ENCODE measurements around the gene NDUFAB1. TPM values are rescaled to one million over a fixed set of nuclear protein-coding genes. Genes with fewer than 3 reads are reported as not detected.
"Not testable (repeated sequence)": the region's sequence is repeated elsewhere in the genome, so short reads cannot be mapped to it uniquely, and the experiment has no call there.

The NDUFAB1 gene
- 10 to 100 TPM; 69.9 to 99.6 (median 90.7) TPM for polyA plus RNA-seq (ENCODE audit: insufficient read length in 4 of 4)

DNA sequence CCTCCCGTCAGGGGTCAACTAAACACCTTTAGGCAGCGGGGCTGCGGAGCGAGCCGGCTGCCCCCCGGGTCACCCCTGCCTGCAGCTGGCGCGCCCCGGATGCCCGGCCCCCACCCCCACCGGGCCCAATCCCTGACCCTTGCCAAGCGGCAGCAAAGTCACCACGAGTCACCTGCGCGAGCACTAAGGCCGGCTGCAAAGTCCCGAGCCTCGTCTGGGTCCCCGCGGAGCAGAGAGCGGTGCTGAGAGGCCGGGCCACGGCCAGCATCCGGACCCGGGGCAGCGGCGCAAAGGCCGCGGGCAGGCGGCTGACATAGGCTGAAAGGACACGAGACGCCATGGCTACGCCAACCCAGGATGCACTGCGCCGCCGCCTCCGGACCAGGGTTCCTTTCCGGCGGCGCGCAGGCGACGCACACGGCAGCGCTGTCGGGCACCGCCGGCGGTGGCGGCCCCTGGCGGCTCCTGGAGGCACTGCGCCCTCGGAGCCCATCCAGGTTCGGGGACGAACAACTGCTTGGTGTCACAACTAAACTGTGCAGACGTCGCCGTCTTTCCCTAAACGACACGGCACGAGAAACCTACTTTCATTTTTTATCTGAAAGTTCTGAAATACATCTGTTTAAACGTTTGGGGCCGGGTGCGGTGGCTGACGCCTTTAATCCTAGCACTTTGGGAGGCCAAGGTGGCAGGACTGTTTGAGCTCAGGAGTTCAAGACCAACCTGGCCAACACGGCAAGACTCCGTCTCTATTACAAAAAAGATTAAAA lies at the start of gene NDUFAB1:
NDUFAB1 (minus strand) TSS at position 366 of the 770 bp plus-strand sequence; CDS start at position 340, 26 bp downstream.
- peak; percentile 65 to 79 (median 72) for DNase-seq (ENCODE audit: low read depth in 4 of 4, low spot score in 3 of 4)

- no peak for DNase-seq (ENCODE audit: low read depth in 4 of 4, low spot score in 3 of 4)
Measured at GRCh38 chr16:23642246-23642774, 46.2 kb upstream of the NDUFAB1 start.

DNA sequence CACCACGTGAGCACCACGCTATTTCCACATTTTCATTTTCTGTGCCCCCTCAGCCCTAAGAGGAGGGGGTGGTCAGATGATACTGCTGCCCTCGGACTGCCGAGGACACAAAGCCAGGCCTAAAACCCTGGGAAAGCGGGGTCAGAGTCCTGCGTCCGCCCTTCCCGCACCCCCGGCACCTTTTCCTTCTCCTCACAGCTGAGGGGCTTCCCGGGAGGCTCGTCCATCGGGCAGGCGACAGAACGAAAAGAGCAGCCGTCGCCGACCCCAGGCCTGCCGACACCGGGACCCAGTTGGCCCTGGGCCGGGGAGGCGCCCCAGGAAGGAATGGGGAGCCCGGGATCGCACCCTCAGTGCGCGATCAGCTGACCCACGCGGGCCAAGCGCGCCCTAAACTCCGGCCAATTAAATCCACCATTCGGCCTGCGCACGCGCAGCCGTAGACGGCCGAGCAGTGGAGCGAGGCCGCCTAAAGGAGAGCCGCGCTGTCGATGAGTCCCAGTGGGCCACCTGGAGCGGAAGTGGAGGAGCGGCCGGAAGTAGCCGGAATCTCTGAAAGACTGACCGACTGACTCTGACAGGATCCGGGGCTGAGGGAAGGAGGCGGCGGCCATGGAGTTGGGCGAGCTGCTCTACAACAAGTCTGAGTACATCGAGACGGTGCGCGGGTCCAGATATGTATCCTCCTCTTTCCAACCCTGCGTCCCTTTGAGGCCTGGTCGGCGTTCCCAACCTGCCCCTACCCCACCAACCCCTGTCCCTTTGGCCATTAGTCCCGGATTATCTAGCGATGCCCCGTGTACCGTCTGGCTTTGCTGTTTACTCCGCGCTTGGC lies 45.0 kb upstream of the NDUFAB1 start, which contains the start of the genes DCTN5 and PALB2:
DCTN5 (plus strand) TSS at position 536 of the 835 bp plus-strand sequence; CDS start at position 613, 77 bp downstream.
PALB2 (minus strand) TSS at position 380 of the 835 bp plus-strand sequence; CDS start at position 227, 153 bp downstream.
- DNase-seq (ENCODE audit: low read depth in 4 of 4, low spot score in 3 of 4) = peak; percentile 76 to 87 (median 80)

GRCh38 chr16:23640615-23640930 lies 44.5 kb upstream of the NDUFAB1 start:
- no peak for DNase-seq (ENCODE audit: low read depth in 4 of 4, low spot score in 3 of 4)

DNA sequence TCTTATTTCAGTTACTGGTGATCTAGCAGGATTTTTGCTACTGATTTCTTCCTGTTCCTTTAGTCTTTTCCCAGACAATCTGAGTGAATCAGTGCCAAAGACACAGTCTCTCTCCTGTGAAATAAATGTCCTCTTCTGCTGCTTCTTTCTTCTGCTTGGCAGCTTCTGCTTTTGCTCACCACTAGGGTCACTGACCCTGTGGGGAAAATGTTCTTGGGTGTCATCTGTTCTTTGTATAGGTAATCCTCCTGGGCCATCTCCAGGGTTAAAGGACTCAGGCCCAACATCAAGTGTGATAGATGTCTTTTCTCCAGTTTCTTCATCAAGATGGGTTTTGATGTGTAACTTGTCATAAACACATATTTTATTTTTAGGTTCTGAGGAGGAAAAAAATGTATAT lies 39.8 kb upstream of the NDUFAB1 start:
- DNase-seq (ENCODE audit: low read depth in 4 of 4, low spot score in 3 of 4) = no peak

- no peak for DNase-seq (ENCODE audit: low read depth in 4 of 4, low spot score in 3 of 4)
Measured at GRCh38 chr16:23634461-23635036, 38.4 kb upstream of the NDUFAB1 start.

GRCh38 chr16:23631874-23632273 lies 35.8 kb upstream of the NDUFAB1 start:
- not testable (repeated sequence) for DNase-seq (ENCODE audit: low read depth in 4 of 4, low spot score in 3 of 4)

GRCh38 chr16:23629516-23629915 lies 33.4 kb upstream of the NDUFAB1 start:
- no peak for DNase-seq (ENCODE audit: low read depth in 4 of 4, low spot score in 3 of 4)

- DNase-seq (ENCODE audit: low read depth in 4 of 4, low spot score in 3 of 4) = no peak
Measured at GRCh38 chr16:23624092-23624491, 28.0 kb upstream of the NDUFAB1 start.

DNA sequence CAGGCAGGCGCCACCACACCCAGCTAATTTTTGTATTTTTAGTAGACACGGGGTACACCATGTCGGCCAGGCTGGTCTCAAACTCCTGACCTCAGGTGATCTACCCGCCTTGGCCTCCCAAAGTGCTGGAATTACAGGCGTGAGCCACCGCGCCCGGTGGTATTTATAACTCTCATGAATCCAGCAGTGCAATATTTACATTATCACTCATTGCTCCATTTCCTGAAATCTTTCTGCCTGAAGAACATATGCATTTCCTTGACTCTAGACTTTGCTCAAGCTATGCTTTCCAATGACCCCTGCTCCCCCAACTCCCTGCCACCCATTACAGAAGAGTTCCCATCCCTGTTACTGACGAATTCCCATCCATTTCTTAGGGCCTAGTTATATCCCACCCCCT lies 19.7 kb upstream of the NDUFAB1 start:
- DNase-seq (ENCODE audit: low read depth in 4 of 4, low spot score in 3 of 4) = no peak

DNA sequence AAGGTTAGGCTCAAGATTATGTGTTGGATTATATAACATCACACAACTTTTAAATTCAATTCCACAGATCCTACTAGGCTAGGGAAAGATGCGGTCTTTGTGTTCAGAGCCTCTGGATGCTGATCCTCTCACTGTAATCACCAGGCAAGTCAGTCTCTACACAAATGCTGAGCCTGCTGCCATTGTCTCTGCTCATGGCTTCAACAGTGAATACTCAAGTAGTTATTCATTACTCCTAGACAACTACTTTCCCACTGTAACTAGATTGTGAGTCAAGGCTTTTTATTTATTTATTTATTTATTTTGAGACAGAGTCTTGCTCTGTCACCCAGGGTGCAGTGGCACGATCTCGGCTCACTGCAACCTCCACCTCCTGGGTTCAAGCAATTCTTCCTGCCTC lies 15.8 kb upstream of the NDUFAB1 start:
- DNase-seq (ENCODE audit: low read depth in 4 of 4, low spot score in 3 of 4) = no peak

DNA sequence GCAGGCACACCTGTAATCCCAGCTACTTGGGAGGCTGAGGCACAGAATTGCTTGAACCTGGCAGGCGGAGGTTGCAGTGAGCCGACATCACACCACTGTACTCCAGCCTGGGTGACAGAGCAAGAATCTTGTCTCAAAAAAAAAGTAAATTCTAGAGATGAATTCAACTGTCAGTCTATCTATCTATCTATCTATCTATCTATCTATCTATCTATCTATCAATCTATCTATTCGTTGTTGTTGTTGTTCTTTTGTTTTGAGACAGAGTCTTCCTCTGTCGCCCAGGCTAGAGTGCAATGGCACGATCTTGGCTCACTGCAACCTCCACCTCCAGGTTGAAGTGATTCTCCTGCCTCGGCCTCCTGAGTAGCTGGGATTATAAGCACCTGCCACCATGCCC lies 14.8 kb upstream of the NDUFAB1 start:
- not testable (repeated sequence) for DNase-seq (ENCODE audit: low read depth in 4 of 4, low spot score in 3 of 4)

DNA sequence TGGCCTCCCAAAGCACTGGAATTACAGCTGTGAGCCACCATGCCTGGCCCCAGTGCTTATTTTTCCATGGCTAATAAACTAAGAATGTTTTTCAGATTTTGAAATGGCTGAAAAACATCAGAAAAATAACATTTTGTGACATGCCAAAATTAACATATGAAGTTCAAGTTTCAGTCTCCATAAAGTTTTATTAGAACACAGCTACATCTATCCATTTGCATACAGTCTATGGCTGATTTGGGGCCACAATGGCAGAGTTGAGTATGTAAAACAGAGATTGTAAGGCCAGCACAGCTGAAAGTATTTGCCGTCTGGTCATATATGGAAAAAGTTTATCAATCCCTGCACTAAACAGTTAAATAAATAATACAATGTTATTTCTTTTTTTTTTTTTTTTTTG lies 13.8 kb upstream of the NDUFAB1 start:
- DNase-seq (ENCODE audit: low read depth in 4 of 4, low spot score in 3 of 4) = no peak

GRCh38 chr16:23608194-23608593 lies 12.1 kb upstream of the NDUFAB1 start:
- DNase-seq (ENCODE audit: low read depth in 4 of 4, low spot score in 3 of 4) = no peak

GRCh38 chr16:23607726-23608125 lies 11.6 kb upstream of the NDUFAB1 start:
- DNase-seq (ENCODE audit: low read depth in 4 of 4, low spot score in 3 of 4) = no peak

GRCh38 chr16:23597003-23597756 lies 1.1 kb upstream of the NDUFAB1 start:
- DNase-seq (ENCODE audit: low read depth in 4 of 4, low spot score in 3 of 4) = no peak

DNA sequence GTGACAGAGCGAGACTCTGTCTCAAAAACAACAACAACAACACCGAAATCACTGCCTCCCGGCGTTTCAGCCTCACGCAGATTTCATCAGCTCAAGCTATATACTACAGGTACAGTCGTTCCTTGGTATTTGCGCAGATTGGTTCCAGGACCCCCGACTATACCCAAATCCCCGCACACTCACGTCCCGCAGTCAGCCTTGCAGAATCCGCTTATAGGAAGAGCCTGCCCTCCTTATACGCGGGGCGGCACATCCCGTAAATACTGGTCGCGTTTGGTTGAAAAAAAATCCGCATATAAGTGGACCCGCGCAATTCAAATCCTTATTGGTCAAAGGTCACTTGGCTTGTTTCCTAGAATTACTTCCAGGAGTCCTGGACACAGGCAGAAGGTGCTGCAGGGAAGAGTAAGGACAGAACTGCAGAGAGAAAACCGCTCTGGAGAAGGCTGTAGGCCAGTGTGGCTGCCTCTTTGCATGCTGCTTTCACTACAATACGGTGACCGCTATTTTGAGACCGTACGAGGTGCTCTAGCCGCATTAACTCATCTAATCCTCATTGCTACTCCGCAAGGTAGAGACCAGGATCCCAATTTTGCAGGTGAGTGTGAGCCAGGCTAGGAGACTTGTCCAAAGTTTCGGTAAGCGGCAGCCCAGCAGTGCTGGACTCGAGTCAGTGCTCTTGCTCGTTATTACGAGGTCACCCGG lies 718 bp downstream of the NDUFAB1 start:
- DNase-seq (ENCODE audit: low read depth in 4 of 4, low spot score in 3 of 4) = no peak

GRCh38 chr16:23594186-23594585 lies 1.9 kb downstream of the NDUFAB1 start:
- DNase-seq (ENCODE audit: low read depth in 4 of 4, low spot score in 3 of 4) = no peak

- no peak for DNase-seq (ENCODE audit: low read depth in 4 of 4, low spot score in 3 of 4)
Measured at GRCh38 chr16:23590181-23590580, 5.9 kb downstream of the NDUFAB1 start.

DNA sequence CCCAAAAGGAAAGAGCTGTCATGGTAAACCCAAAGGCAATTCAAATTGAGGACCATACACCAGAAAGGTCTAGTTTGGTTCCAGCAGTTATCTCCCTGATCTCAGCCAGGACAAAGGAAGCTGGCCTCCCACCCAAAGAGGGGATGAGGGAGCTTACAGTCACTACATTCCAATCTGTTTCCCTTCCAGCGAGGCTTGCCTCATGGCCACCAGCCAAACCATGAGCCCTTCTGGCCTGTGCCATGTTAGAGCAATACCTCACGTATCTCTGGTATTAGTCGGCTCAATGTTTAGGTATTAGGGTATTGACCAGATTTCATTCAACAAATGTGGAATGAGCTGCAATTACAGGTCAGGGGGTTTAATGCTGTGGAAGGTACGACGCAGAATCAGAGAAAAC lies 8.4 kb downstream of the NDUFAB1 start:
- DNase-seq (ENCODE audit: low read depth in 4 of 4, low spot score in 3 of 4) = no peak

All from left renal pelvis (tissue), 4 donors.